Stimulated activated CD4-positive, alpha-beta T cell treated with anti-CD3 and anti-CD28 coated beads, Interleukin-4, amount 100 ng/mL, for 4 hours (primary cell): Measurements from ENCODE around the gene FGFR3.
A peak's percentile ranks its signal among the peaks of the same experiment; 100 is the strongest.
"Not testable (repeated sequence)": the region's sequence is repeated elsewhere in the genome, so short reads cannot be mapped to it uniquely, and the experiment has no call there.

Experiments
- DNase-seq, 2 experiments: peaks; one replicate each; pipeline ENCODE4 v3.0.0-alpha.2; 2020

Gene FGFR3

DNA sequence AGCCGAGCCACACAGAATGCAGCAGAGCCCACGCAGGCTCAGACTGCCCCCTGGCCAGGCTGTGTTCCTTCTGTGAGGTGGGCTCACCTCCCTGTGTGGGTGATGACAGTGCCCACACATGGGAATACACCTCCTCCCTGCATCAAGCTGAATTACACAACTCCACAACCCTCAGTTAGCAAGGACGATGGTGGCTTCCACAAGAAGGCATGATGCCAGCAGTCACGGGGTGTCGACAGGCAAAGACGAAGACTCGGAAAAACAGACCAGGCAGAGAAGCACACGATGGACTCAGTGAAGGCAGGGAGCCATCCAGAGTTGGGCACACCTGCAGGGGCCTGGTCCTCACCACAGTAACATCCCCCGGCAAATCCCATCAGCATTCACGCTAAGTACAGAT lies 50.8 kb downstream of the FGFR3 start:
- DNase-seq, result no peak

DNA sequence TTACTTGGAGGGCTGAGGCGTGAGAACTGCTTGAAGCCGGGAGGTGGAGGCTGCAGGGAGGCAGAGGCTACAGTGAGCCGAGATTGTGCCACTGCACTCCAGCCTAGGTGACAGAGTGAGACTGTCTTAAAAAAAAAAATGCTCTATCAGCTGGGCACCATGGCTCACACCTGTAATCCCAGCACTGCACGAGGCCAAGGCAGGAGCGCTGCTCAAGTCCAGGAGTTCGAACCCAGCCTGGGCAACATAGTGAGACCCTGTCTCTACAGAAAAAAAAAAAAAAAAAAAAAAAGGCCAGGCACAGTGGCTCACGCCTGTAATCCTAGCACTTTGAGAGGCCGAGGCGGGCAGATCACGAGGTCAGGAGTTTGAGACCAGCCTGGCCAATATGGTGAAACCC lies 51.5 kb downstream of the FGFR3 start:
- not testable (repeated sequence) for DNase-seq

DNA sequence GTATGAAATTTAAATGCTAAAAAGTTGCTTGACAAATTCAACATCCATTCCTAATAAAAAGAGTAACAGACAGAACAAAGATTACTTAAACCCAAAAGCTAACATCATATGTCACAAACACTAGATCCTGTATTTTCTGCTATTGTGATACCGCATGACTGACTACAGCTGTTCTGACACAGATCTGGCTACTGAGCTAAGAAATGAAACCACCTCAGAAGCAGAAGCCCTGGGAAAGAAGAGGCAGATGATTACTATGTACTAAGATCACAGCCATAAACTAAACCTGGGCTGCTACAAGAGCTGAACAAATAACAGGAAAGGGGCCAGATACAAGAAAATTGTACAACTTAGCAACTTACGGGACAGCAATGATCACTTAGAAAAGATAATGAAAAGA lies 53.5 kb downstream of the FGFR3 start:
- no peak for DNase-seq

DNA sequence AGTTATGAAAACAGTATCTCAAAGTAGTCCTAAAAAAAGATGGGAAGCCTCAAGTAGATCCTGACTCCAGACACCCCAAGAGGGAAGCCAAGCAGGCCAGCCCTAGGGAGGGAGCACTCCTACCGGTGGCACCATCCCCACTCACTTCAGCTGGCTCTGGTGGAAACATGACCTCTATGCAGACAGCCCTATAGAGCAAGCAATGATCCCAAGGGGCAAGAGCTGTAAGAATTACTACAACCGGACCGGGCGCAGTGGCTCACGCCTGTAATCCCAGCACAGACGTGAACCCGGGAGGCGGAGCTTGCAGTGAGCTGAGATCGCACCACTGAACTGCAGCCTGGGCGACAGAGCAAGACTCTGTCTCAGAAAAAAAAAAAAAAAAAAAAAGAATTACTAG lies 57.2 kb downstream of the FGFR3 start:
- no peak for DNase-seq

DNA sequence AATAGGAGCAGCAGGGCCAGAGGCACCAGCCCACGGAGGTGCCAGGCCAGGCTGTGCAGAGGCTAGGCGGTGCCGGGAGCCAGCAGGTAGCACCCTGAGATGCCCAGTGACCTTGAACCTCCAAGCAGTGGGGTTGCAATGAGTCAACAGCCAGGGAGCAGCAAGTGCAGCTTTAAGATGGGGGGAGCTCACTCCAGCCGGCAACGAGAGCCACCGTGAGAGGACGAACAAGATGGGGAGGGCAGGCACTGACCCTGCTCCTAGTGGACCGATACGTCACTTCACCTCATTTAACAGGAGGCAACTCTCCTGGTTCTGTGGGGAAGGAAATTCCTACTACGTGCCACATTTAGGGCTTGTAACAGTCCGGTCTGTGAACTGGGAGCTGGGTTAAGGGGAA lies 58.1 kb downstream of the FGFR3 start:
- DNase-seq, result no peak

DNA sequence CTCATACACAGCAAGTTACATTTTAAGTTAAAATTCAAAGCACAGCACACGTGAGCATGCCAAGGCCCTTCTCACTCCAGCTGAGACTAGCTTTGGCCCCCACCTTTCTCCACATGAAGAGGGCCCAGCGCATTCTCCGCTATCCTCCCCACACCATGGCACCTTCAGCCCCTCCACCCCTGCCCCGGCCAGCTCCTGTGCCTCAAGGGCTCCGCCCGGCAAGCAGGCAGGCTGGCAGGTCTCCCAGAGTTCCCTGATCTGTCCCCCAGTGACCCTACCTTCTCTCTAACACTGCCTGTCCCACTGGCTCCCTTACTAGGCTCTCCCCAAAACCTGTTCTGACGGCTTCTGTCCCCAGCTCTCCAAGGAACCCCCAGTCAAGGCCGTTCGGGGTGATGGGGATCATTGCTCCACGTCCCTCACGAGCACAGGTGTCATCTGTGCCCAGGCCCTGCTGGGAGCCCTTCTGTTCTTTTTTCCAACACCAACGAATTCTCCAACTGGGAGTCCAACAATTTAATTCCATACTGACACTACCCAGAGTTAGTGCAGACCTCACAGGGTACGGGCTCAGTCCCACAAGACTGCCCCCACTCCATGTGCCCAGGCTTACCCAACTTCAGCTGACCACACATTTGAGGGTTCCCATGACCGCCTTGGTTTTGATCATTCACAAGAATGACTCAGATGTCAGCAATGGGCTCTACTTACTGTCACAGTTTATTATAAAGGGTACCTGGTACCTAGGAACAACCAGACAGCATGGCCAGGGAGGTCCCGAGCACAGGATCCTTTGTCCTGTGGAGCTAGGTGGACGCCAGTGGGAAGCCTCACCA lies 58.7 kb downstream of the FGFR3 start:
- no peak for DNase-seq

DNA sequence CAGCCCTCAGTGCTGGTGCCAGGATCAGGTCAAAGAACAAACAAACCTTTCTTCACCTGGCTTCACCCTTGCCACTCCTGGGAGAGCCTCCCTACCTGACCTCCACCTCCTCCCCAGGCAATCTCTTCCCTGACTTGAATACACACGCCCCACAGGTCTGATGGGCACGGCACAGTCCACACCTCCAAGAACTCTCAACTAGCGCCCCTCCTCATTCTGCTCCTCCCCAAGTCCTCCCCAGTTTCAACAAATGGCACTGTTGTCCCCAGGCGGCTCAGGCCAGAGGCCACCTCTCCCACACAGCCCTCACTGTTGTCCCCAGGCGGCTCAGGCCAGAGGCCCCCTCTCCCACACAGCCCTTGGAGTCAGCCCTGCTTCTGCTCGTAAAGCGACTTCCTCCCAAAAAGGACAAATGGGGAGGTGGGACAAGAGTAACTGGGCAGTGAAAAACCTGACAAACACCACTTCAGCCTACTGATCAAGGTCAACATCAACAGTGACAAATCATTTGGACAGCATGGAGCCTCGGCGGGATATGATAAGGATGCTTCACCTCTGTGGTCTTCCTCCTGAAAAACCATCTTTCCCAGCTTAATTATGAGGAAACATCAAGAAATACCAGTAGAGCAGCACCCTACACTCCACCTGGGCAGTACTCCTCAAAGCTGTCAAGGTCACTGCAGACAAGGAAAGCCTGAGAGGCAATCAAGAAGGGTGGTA lies 60.0 kb downstream of the FGFR3 start:
- DNase-seq, result no peak

DNA sequence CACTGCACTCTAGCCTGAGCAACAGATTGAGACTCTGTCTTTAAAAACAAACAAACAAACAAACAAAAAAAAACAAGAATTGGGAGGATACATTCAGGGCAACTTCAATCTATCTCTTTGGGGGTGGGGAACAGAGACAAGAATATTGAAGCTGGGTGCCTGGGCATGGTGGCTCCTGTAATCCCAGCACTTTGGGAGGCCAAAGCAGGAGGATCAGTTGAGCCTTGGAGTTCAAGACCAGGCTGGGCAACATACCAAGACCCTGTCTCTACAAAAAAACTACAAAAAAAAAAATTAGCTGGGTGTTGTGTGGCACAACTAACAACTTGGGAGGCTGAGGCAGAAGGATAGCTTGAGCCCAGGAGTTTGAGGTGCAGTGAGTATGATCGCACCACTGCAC lies 61.7 kb downstream of the FGFR3 start:
- DNase-seq, result no peak

DNA sequence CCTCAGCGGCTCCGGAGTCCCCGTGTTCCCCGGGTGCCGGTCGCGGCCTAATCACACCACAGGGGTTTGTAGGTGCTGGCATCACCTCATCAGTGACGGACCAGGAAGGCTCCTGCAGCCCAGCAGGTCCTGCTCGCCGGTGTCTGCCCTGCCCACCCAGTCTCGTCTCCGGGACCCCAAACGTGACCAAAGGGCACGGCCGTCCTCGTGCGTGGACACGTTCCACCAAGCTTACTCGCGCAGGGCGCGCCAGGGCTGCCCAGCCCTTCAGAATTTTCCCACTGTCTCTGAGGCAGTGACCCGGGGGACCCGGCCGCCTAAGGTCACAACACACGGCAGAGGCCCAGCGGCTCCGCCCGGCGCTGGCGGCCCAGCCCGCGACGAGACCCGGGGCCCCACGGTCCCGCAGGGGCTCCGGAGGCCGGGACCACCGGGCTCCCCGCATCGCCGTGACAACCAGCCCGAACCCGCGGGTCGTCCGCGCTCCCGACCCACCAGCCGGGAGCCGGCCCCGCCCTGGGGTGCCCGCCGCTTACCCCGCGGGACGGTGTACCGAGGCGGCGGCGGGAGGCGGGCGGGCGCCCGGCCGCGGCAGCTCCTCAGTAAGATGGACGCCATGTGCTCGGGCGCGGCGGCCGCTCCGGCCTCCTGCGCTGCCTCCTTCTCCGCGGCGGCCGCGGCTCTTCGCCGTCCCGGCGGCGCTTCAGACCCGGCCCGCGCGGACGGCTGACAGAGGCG lies 62.4 kb downstream of the FGFR3 start:
- peak in 1 of 2 experiments; percentile 16 for DNase-seq

DNA sequence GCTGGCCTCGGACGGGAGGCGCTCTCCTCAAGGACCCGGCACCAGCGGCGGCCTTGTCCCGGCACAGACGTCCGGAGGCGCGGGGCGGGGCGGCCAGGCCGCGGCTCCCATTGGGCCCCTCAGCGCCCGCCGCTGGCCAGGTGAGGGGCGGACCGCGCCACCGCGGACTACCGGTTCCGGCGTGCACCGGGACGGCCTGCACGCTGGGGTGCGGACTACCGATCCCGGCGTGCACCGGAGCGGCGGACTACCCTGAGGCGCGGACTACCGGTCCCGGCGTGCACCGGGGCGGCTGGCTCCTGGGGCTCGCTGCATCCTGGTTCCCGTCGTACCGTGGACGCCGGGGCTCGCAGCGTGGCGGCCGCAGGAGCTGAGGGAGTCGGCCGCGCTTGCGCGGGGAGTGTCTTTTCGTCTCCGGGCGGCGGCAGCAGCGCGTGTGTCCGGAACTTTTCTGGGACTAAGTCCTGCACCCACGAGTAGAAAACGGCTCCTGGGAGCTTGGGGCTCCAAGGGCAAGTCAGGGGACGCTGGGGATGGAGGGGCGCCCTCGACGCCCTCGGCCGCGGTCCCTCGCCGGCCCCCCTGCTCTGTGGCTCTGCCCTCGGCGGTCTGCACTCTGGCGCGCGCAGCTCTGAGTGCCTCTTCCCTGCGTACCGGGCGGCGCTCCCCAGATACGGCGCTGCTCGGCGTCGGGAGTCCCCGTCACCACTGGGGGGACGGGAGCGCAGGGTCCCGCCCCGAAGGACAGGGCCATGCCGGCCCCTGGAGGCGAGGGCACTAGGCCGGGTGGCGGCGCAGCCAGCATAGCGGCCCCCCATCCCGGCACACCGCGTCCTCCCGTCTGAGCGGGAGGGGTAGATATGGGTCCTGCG lies 63.2 kb downstream of the FGFR3 start, which contains the start of gene LETM1:
TSS of gene LETM1 (minus strand) at position 86 of the 872 bp plus-strand sequence. CDS start 206 bp downstream, outside the sequence.
- DNase-seq, result peak; percentile 93 to 94

DNA sequence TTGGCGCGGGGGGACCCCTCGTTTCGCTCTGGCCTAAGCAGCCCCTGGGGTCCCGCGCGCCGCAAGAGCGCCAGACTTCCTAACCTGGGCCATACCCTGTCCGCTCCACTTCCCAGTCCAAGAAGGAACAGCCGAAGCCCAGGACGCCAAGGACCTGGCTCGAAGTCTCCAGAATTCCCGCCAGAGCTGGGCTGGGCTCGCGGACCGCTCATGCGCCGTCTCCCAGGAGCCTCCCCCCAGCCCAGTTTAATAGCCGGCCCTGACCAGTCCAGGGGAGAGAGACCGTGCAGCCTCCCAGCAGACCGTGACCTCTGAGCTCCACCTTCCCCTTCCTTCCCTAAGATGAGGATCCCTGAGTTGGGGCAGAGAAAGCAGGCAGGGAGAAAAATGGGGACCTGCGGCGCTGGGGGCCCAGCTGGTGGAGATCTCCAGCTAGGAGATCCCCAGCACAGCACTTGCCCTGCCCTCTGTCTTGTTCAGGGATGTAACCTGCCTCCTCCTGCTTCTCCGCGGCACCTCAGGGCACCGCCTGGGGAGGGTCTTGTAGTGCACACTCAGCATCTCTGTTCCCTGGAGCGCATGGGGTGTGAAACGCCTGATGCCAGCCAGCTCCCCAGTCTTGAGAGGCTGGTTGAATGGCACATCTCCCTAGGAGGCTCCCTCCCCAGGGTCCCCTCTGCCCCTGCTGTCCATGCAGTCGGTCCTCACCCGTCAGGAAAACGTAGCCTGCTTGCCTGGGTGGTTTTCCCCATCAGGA lies 64.0 kb downstream of the FGFR3 start:
- no peak for DNase-seq

DNA sequence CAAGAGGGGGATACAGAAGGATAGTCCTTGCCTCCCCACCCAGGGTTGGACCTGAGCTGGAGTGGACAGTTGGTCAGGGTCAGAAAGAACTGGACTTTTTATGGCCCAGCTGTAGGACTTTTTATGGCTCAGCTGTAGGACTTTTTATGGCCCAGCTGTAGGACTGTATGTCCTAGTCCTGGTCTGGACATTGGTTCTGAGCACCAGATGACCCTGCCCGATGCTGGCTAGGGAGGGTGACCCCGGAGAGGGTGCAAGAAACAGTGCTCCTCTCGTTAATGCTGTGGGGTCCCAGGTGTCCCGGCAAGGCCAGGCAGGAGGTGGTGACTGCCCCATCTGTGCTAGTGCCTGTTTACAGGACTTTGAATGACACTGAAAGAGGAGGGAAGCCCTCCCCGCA lies 64.8 kb downstream of the FGFR3 start:
- DNase-seq, result no peak
